Mesothelial cell of epicardium (in vitro differentiated cells): Measurements from ENCODE around the gene PPIF. TPM values are rescaled to one million over a fixed set of nuclear protein-coding genes. Genes with fewer than 3 reads are reported as not detected.

ENCODE experiments used
- DNase-seq, 2 experiments: peaks; one replicate each; pipeline ENCODE4 v3.0.0; 2021; ENCODE audit warnings: low spot score in 2 of 2; ENCODE audit not compliant: unreplicated experiment in 2 of 2
- H3K27ac Mint-ChIP-seq: 2 replicates; pipeline ENCODE4 v1.8.0; 2021; ENCODE audit warnings: mixed read lengths
- H3K27me3 Mint-ChIP-seq: 2 replicates; pipeline ENCODE4 v1.8.0; 2021; ENCODE audit warnings: low read depth, mixed read lengths
- H3K36me3 Mint-ChIP-seq: 2 replicates; pipeline ENCODE4 v1.8.0; 2021; ENCODE audit warnings: mixed read lengths
- H3K4me1 Mint-ChIP-seq: 2 replicates; pipeline ENCODE4 v1.8.0; 2021; ENCODE audit warnings: mixed read lengths
- H3K4me3 Mint-ChIP-seq: 2 replicates; pipeline ENCODE4 v1.8.0; 2021; ENCODE audit warnings: mild to moderate bottlenecking, moderate library complexity, mixed read lengths
- H3K9me3 Mint-ChIP-seq: 2 replicates; pipeline ENCODE4 v1.8.0; 2021; ENCODE audit warnings: mixed read lengths
- CTCF ChIP-seq: fragments of 200-600 bp; sonication (generic); IDR thresholded peaks from one replicate; pipeline ENCODE4 v1.5.0; 2021; ENCODE audit warnings: antibody characterized with exemption; ENCODE audit not compliant: unreplicated experiment
- total RNA-seq: library from RNA; stranded (reverse); gene quantifications from 3 replicates; pipeline ENCODE4 v1.2.1, GENCODE V29; 2021

The PPIF gene
- total RNA-seq, 1 donor from 2014 or later: 35.1 TPM

- no peak overlapping the region for H3K4me3 Mint-ChIP-seq
- no peaks in the 10 kb centered on the region for H3K27me3 Mint-ChIP-seq
- DNase-seq: no peak
- no peaks in the 10 kb centered on the region for H3K9me3 Mint-ChIP-seq
- peak overlapping the region; percentile 85 for H3K27ac Mint-ChIP-seq
- no peak for TF ChIP-seq CTCF
- no peaks in the 10 kb centered on the region for H3K36me3 Mint-ChIP-seq
- H3K4me1 Mint-ChIP-seq: peaks cover 81% of the 10 kb centered on the region
These were observed 55.3 kb downstream of the PPIF start for GRCh38 chr10:79402625-79402946.

GRCh38 chr10:79402951-79403350 is 55.7 kb downstream of the PPIF start:
- DNase-seq: no peak
- Mint-ChIP-seq H3K27me3 (no peaks in the 10 kb centered on the region), H3K27ac (peak overlapping the region; percentile 85), H3K4me3 (no peak overlapping the region), H3K4me1 (peaks cover 80% of the 10 kb centered on the region), H3K36me3 (no peaks in the 10 kb centered on the region), H3K9me3 (no peaks in the 10 kb centered on the region)
- no peak for TF ChIP-seq CTCF

GRCh38 chr10:79403441-79404230 is 56.4 kb downstream of the PPIF start:
- Mint-ChIP-seq H3K4me1 (peaks cover 78% of the 10 kb centered on the region), H3K36me3 (no peaks in the 10 kb centered on the region), H3K9me3 (no peaks in the 10 kb centered on the region), H3K27ac (peak overlapping the region; percentile 85), H3K4me3 (no peak overlapping the region), H3K27me3 (no peaks in the 10 kb centered on the region)
- no peak for TF ChIP-seq CTCF
- no peak for DNase-seq

GRCh38 chr10:79404231-79404609 is 57.0 kb downstream of the PPIF start:
- Mint-ChIP-seq H3K4me3 (no peak overlapping the region), H3K27ac (peak overlapping the region; percentile 85), H3K4me1 (peaks cover 73% of the 10 kb centered on the region), H3K27me3 (no peaks in the 10 kb centered on the region), H3K9me3 (no peaks in the 10 kb centered on the region), H3K36me3 (no peaks in the 10 kb centered on the region)
- DNase-seq: no peak
- no peak for TF ChIP-seq CTCF

- Mint-ChIP-seq H3K27ac (peak overlapping the region; percentile 85), H3K4me1 (peaks cover 68% of the 10 kb centered on the region), H3K36me3 (no peaks in the 10 kb centered on the region), H3K9me3 (no peaks in the 10 kb centered on the region), H3K27me3 (no peaks in the 10 kb centered on the region), H3K4me3 (no peak overlapping the region)
- DNase-seq: no peak
- no peak for TF ChIP-seq CTCF
These were observed 57.4 kb downstream of the PPIF start for GRCh38 chr10:79404690-79405131.

Other genes starting within 250 kb of the PPIF start
- gene ZCCHC24, start 98.2 kb downstream of the PPIF start, total RNA-seq: 31.8 to 34.0 TPM (median 33.2 TPM) in 3 replicates
- gene EIF5AL1, start 165.1 kb downstream of the PPIF start, total RNA-seq: 0.07 TPM in 2 of 3 replicates, not detected in the other
- gene SFTPA2, start 212.9 kb downstream of the PPIF start, total RNA-seq: 0.11 to 0.34 TPM (median 0.16 TPM) in 3 replicates